HG03196 (cell line): ENCODE results near the gene OR5H14.
"Not testable (repeated sequence)": the region's sequence is repeated elsewhere in the genome, so short reads cannot be mapped to it uniquely, and the experiment has no call there.

Experiments used
- ATAC-seq: cut with Tn5 transposase; IDR thresholded peaks from one replicate; pipeline ENCODE4 v1.9.1; 2021; ENCODE audit not compliant: unreplicated experiment

OR5H14 gene

GRCh38 chr3:98147179-98147578 lies at the start of gene OR5H14:
Gene OR5H14 (plus strand): TSS chr3:98147479. CDS start chr3:98149386, 1,907 bp downstream.
- no peak for ATAC-seq

GRCh38 chr3:98099848-98100247 lies 47.4 kb upstream of the OR5H14 start:
- no peak for ATAC-seq

- no peak for ATAC-seq
Measured at GRCh38 chr3:98108162-98108561, 39.1 kb upstream of the OR5H14 start.

- no peak for ATAC-seq
Measured at GRCh38 chr3:98109807-98110549, 37.3 kb upstream of the OR5H14 start.

- ATAC-seq = no peak
Measured at GRCh38 chr3:98110550-98110908, 36.8 kb upstream of the OR5H14 start.

- ATAC-seq = no peak
Measured at GRCh38 chr3:98114264-98114663, 33.0 kb upstream of the OR5H14 start.

GRCh38 chr3:98115717-98116116 lies 31.6 kb upstream of the OR5H14 start:
- no peak for ATAC-seq

GRCh38 chr3:98130421-98130820 lies 16.9 kb upstream of the OR5H14 start, which contains the start of gene OR5H1:
Gene OR5H1 (plus strand): TSS chr3:98130721. CDS start chr3:98132698, 1,977 bp downstream.
- ATAC-seq = no peak

- no peak for ATAC-seq
Measured at GRCh38 chr3:98136631-98137030, 10.6 kb upstream of the OR5H14 start.

- not testable (repeated sequence) for ATAC-seq
Measured at GRCh38 chr3:98137826-98138557, 9.3 kb upstream of the OR5H14 start.

- no peak for ATAC-seq
Measured at GRCh38 chr3:98140531-98140930, 6.7 kb upstream of the OR5H14 start.

GRCh38 chr3:98148751-98149150 lies 1.5 kb downstream of the OR5H14 start:
- no peak for ATAC-seq

GRCh38 chr3:98149456-98149855 lies 2.2 kb downstream of the OR5H14 start:
- ATAC-seq = not testable (repeated sequence)

- ATAC-seq = no peak
Measured at GRCh38 chr3:98151241-98151640, 4.0 kb downstream of the OR5H14 start.

- no peak for ATAC-seq
Measured at GRCh38 chr3:98166396-98166795, 19.1 kb downstream of the OR5H14 start, which contains the start of gene OR5H15. Gene OR5H15 (plus strand): TSS chr3:98166696. CDS start chr3:98168700, 2,004 bp downstream.

GRCh38 chr3:98171071-98171470 lies 23.8 kb downstream of the OR5H14 start:
- no peak for ATAC-seq

GRCh38 chr3:98172621-98173020 lies 25.3 kb downstream of the OR5H14 start:
- no peak for ATAC-seq

- no peak for ATAC-seq
Measured at GRCh38 chr3:98180319-98180890, 33.1 kb downstream of the OR5H14 start.

- ATAC-seq = no peak
Measured at GRCh38 chr3:98182196-98182595, 34.9 kb downstream of the OR5H14 start.

- ATAC-seq = no peak
Measured at GRCh38 chr3:98185180-98185579, 37.9 kb downstream of the OR5H14 start.

- ATAC-seq = no peak
Measured at GRCh38 chr3:98188545-98188944, 41.3 kb downstream of the OR5H14 start.

- not testable (repeated sequence) for ATAC-seq
Measured at GRCh38 chr3:98190911-98191310, 43.6 kb downstream of the OR5H14 start.
